HL-60 (cell line): ENCODE measurements around the gene ATE1.

Experiments used
- DNase-seq, 2 experiments: peaks; one replicate each; pipeline ENCODE4 v3.0.0-alpha.2; 2010 to 2020; ENCODE audit warnings: low read depth in 1 of 2, low spot score in 1 of 2
- H3K27ac ChIP-seq: fragments of 250-450 bp; sonication (Bioruptor Pico); replicated peaks from 2 replicates; pipeline ENCODE4 v1.5.1; 2020; ENCODE audit warnings: mild to moderate bottlenecking, moderate library complexity
- H3K27me3 ChIP-seq: fragments of 250-450 bp; sonication (Bioruptor Pico); 2 replicates; pipeline ENCODE4 v1.5.1; 2021; ENCODE audit warnings: mild to moderate bottlenecking, moderate library complexity; ENCODE audit not compliant: insufficient read depth, poor library complexity, severe bottlenecking
- H3K4me3 ChIP-seq: replicated peaks from 2 replicates; pipeline ENCODE4 v1.5.1; 2011; ENCODE audit warnings: mild to moderate bottlenecking, control low read depth, low read length; ENCODE audit not compliant: insufficient read depth
- CTCF ChIP-seq: IDR thresholded peaks from one replicate; pipeline ENCODE4 v1.5.1; 2011; ENCODE audit warnings: low read length, control low read depth, inconsistent platforms; ENCODE audit not compliant: insufficient read depth
- GABPA ChIP-seq: IDR thresholded peaks from 2 replicates; pipeline ENCODE4 v1.6.1; 2012; ENCODE audit warnings: low read depth
- POLR2AphosphoS5 ChIP-seq: IDR thresholded peaks from 2 replicates; pipeline ENCODE4 v1.6.1; 2012; ENCODE audit warnings: low read depth
- REST ChIP-seq: IDR thresholded peaks from 2 replicates; pipeline ENCODE4 v1.6.1; 2012; ENCODE audit warnings: low read depth; ENCODE audit not compliant: insufficient replicate concordance
- SPI1 ChIP-seq: IDR thresholded peaks from 2 replicates; pipeline ENCODE4 v1.6.1; 2012; ENCODE audit warnings: low read depth, mild to moderate bottlenecking, borderline replicate concordance

ATE1 gene

GRCh38 chr10:121899727-121900126, 28.1 kb downstream of the ATE1 start:
- TF ChIP-seq REST (no peak), GABPA (no peak), SPI1 (no peak), POLR2AphosphoS5 (no peak), CTCF (no peak)
- H3K4me3 ChIP-seq = no peak overlapping the region
- H3K27ac ChIP-seq = no peak overlapping the region
- H3K27me3 ChIP-seq = no peaks in the 10 kb centered on the region
- no peak for DNase-seq

- Histone ChIP-seq H3K27me3 (no peaks in the 10 kb centered on the region), H3K4me3 (no peak overlapping the region), H3K27ac (no peak overlapping the region)
- DNase-seq = no peak
- no peak for TF ChIP-seq CTCF
- TF ChIP-seq GABPA = no peak
- no peak for TF ChIP-seq REST
- TF ChIP-seq POLR2AphosphoS5 = no peak
- TF ChIP-seq SPI1 = no peak
Observed at GRCh38 chr10:121891103-121891502, 36.7 kb downstream of the ATE1 start.

- DNase-seq = no peak
- Histone ChIP-seq H3K27me3 (no peaks in the 10 kb centered on the region), H3K4me3 (no peak overlapping the region), H3K27ac (no peak overlapping the region)
- TF ChIP-seq SPI1 (no peak), CTCF (no peak), GABPA (no peak), POLR2AphosphoS5 (no peak), REST (no peak)
Observed at GRCh38 chr10:121889212-121889611, 38.6 kb downstream of the ATE1 start.
